ENCODE measurements around the gene FXYD3.

- TF ChIP-seq CTCF (IDR thresholded peaks at IDR 0.05) (no peak), POLR2A (IDR thresholded peaks at IDR 0.05) (no peak)
These were observed 2.2 kb downstream of the FXYD3 start for GRCh38 chr19:35117799-35118198.
